B cell (primary cell): ENCODE data around the gene SLC39A11. TPM values are rescaled to one million over a fixed set of nuclear protein-coding genes. Genes with fewer than 3 reads are reported as not detected.

Experiments used
- ATAC-seq: fragments of 200-7000 bp; cut with Tn5 transposase; one replicate; pipeline ENCODE4 v1.10.0; 2021; ENCODE audit warnings: low read depth, mild to moderate bottlenecking, moderate number of reproducible peaks, moderate library complexity
- CTCF ChIA-PET: fragments of 350-600 bp; sonication (Branson Sonifier 250); formaldehyde crosslinking; loops from one replicate; lab custom pipeline; 2021; ENCODE audit warnings: antibody characterized with exemption, inconsistent platforms; lab: Charles Lee
- POLR2A ChIA-PET: fragments of 350-600 bp; sonication (Branson Sonifier 250); formaldehyde crosslinking; loops from one replicate; lab custom pipeline; 2021; ENCODE audit warnings: antibody characterized with exemption; lab: Charles Lee
- DNase-seq: peaks from one replicate; pipeline ENCODE4 v3.0.0; 2013
- H2AFZ ChIP-seq: 2 replicates; pipeline ENCODE4 v1.6.1; 2012; ENCODE audit warnings: mild to moderate bottlenecking, low read depth, low read length; ENCODE audit not compliant: insufficient read depth, poor library complexity, severe bottlenecking
- H3K27ac ChIP-seq, 2 donors: 1 replicate in 1 of 2; 2 replicates in 1 of 2; pipeline ENCODE4 v1.5.1; 2012 to 2013; ENCODE audit warnings: low read length in 2 of 2, mild to moderate bottlenecking in 2 of 2, moderate library complexity in 1 of 2
- H3K27me3 ChIP-seq, 4 experiments: fragments of 200-600 bp in 1 of 4; sonication (generic) in 1 of 4; replicated peaks in 1 of 4; 1 replicate in 2 of 4; 2 replicates in 2 of 4; pipeline versions ENCODE4 v1.6.1 to v1.7.0; 2013 to 2016; ENCODE audit warnings: low read length in 3 of 4, mild to moderate bottlenecking in 2 of 4, mixed read lengths in 1 of 4, moderate library complexity in 1 of 4; ENCODE audit not compliant: insufficient read depth in 4 of 4, control insufficient read depth in 3 of 4; ENCODE audit errors: control extremely low read depth in 1 of 4
- H3K36me3 ChIP-seq, 2 experiments: replicated peaks in 1 of 2; 1 replicate in 1 of 2; 2 replicates in 1 of 2; pipeline versions ENCODE4 v1.6.1 to v1.7.1; 2013; ENCODE audit warnings: low read length in 1 of 2; ENCODE audit not compliant: insufficient read depth in 2 of 2, control insufficient read depth in 1 of 2; ENCODE audit errors: control extremely low read depth in 1 of 2, extremely low read depth in 1 of 2
- H3K4me1 ChIP-seq, 2 donors: fragments of 200-600 bp in 1 of 2; sonication (generic) in 1 of 2; 1 replicate in 1 of 2; 2 replicates in 1 of 2; pipeline versions ENCODE4 v1.5.1 to v1.6.1; 2013 to 2017; ENCODE audit warnings: low read length in 2 of 2; ENCODE audit not compliant: control insufficient read depth in 2 of 2, insufficient read depth in 2 of 2
- H3K4me2 ChIP-seq: replicated peaks from 2 replicates; pipeline ENCODE3; 2012; ENCODE audit warnings: mild to moderate bottlenecking, low read depth, low read length; ENCODE audit not compliant: poor library complexity, severe bottlenecking
- H3K4me3 ChIP-seq, 5 experiments: fragments of 200-600 bp in 1 of 5; sonication (generic) in 1 of 5; 1 replicate in 3 of 5; 2 replicates in 2 of 5; pipeline versions ENCODE4 v1.5.1 to v1.7.0; 2011 to 2016; ENCODE audit warnings: low read length in 4 of 5, mild to moderate bottlenecking in 4 of 5, low read depth in 2 of 5, control low read depth in 1 of 5, moderate library complexity in 1 of 5; ENCODE audit not compliant: insufficient read depth in 1 of 5; ENCODE audit errors: control extremely low read depth in 1 of 5, extremely low read depth in 1 of 5
- H3K79me2 ChIP-seq: fragments of 200-600 bp; sonication (generic); one replicate; pipeline ENCODE4 v1.6.0; 2016; ENCODE audit warnings: low read length; ENCODE audit not compliant: control insufficient read depth, insufficient read depth
- H3K9ac ChIP-seq: fragments of 200-600 bp; sonication (generic); 2 replicates; pipeline ENCODE4 v1.6.1; 2017; ENCODE audit warnings: mild to moderate bottlenecking, low read length, moderate library complexity
- H3K9me3 ChIP-seq, 3 donors: one replicate each; pipeline versions ENCODE4 v1.6.1 to v1.7.1; 2013; ENCODE audit warnings: low read length in 2 of 3; ENCODE audit not compliant: control insufficient read depth in 2 of 3, insufficient read depth in 1 of 3; ENCODE audit errors: control extremely low read depth in 1 of 3
- H4K20me1 ChIP-seq: 2 replicates; pipeline ENCODE4 v1.6.0; 2012; ENCODE audit warnings: mild to moderate bottlenecking, low read length; ENCODE audit not compliant: insufficient read depth, control insufficient read depth, poor library complexity, severe bottlenecking
- H3K27ac Mint-ChIP-seq: one replicate; pipeline ENCODE4 v1.8.0; 2021; ENCODE audit warnings: mixed read lengths
- H3K27me3 Mint-ChIP-seq: one replicate; pipeline ENCODE4 v1.8.0; 2021; ENCODE audit warnings: mixed read lengths
- H3K4me1 Mint-ChIP-seq: one replicate; pipeline ENCODE4 v1.8.0; 2021; ENCODE audit warnings: mixed read lengths
- H3K4me3 Mint-ChIP-seq: one replicate; pipeline ENCODE4 v1.8.0; 2021; ENCODE audit warnings: mixed read lengths
- H3K9me3 Mint-ChIP-seq: one replicate; pipeline ENCODE4 v1.8.0; 2022; ENCODE audit warnings: mixed read lengths; ENCODE audit not compliant: insufficient read depth
- CTCF ChIP-seq: fragments of 200-600 bp; IDR thresholded peaks from one replicate; pipeline ENCODE4 v1.8.0; 2022; ENCODE audit warnings: antibody characterized with exemption, mild to moderate bottlenecking
- EZH2 ChIP-seq: IDR thresholded peaks from 2 replicates; pipeline ENCODE4 v1.6.1; 2012; ENCODE audit warnings: borderline replicate concordance, low read depth, mild to moderate bottlenecking, moderate library complexity, low read length; ENCODE audit not compliant: insufficient read depth, poor library complexity, severe bottlenecking
- WGBS: methylation state at CpG from one replicate; pipeline ENCODE4 v1.1.5; 2013; ENCODE audit warnings: missing lambda C conversion rate; ENCODE audit not compliant: insufficient coverage; 5-methylcytosine and 5-hydroxymethylcytosine counted together
- intact Hi-C: fragments of 100-400 bp; cut with micrococcal nuclease; formaldehyde crosslinking; loops from one replicate; pipeline ENCODE4 v1.10.0; 2022
- polyA plus RNA-seq: library from polyadenylated mRNA; depleted of rRNA; stranded (reverse); fragments of >200 nt; gene quantifications from 2 replicates; pipeline ENCODE4 v1.2.3, GENCODE V29; 2012
- total RNA-seq, 2 donors: library from RNA; stranded (reverse); fragments of 120-200 nt in 1 of 2; gene quantifications; 1 replicate in 1 of 2; 2 replicates in 1 of 2; pipeline versions ENCODE4 v1.2.3 to v1.2.4, GENCODE V29; 2013 to 2022

SLC39A11 gene
- total and polyA plus RNA-seq, 2 donors (not counting 1 experiment from before 2014, with no cell fraction given), result 6.9 to 39.6 TPM

GRCh38 chr17:72715906-72716572, 376.4 kb downstream of the SLC39A11 start:
- CTCF ChIA-PET, result no interaction called here
- no peak overlapping the region for H3K4me2 ChIP-seq

More at GRCh38 chr17:72715906-72716572, 376.4 kb downstream of the SLC39A11 start:
- DNase-seq (no peak), ATAC-seq (no peak)
- no peak for TF ChIP-seq EZH2
- TF ChIP-seq CTCF, result no peak
- Histone ChIP-seq H3K36me3 (no peaks in the 10 kb centered on the region), H3K27ac (no peak overlapping the region), H3K4me3 (no peak overlapping the region), H3K79me2 (no peaks in the 10 kb centered on the region), H2AFZ (no peak overlapping the region), H3K9ac (no peak overlapping the region), H3K4me1 (peaks cover 5 to 9% of the 10 kb centered on the region in 2 donors), H3K9me3 (peaks cover 0 to 15% (median 3%) of the 10 kb centered on the region in 3 donors), H4K20me1 (no peaks in the 10 kb centered on the region), H3K27me3 (no peaks in the 10 kb centered on the region)
- peaks cover 7% of the 10 kb centered on the region for H3K4me1 Mint-ChIP-seq
- POLR2A ChIA-PET, result no interaction called here
- WGBS, result over 99% methylated on average over 16 of the region's 23 CpGs
- H3K27ac Mint-ChIP-seq, result no peak overlapping the region
- peaks cover 2% of the 10 kb centered on the region for H3K9me3 Mint-ChIP-seq
- H3K27me3 Mint-ChIP-seq, result no peaks in the 10 kb centered on the region
- no peak overlapping the region for H3K4me3 Mint-ChIP-seq
- intact Hi-C loops, result no loop called here
